ENCODE data around the gene GALK1. TPM values are rescaled to one million over a fixed set of nuclear protein-coding genes. Genes with fewer than 3 reads are reported as not detected.
A peak's percentile ranks its signal among the peaks of the same experiment; 100 is the strongest.

The GALK1 gene
- total and polyA plus RNA-seq, 2 of the 13 experiments (the other 11 are each of a cell fraction or from before 2014, with no cell fraction given): 59.9 to 93.6 TPM

DNA sequence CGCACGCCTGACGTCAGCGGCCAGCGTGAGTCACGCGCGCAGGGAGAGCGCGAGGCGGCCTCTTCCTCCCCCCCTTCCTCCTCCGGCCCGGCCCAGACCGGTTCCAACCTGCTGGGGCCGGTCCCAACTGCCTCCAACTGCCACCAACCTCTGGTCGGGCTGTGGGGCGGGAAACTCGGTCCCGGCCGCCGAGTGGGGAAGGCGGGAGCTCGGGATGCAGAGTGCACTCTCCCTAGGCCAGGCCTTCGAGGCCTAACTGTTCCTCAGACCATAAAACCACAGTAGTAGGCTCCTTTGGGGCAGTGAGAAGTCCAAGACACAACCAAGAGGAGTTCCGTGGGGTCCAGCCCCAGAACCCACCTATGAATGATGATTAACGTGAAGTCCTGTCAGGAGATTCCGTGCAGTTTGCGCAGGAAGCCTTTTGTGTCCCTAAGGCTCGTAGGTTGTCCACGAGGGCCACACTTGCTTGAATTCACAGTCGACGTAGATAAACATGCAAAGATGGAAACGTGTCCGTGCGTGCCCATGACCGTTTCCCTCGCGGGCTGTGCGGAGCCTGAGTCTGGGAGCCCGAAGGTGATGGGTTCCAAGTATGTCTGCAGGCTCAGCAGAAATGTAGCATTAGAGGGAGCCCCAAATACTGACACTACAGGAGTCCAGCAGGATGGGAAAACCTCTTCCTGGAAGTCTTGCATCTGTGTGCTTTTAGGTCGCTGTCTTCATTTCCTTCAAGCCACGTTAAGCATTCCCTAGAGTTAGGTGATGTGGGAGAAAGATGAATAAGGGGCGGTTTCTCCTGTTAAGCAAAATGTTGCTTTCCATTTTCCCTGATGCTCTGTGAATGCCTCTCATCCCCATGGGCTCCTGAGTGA is 20.3 kb upstream of the GALK1 start (continued):
- TF ChIP-seq ZNF296 (CRISPR knock-in tag; conservative IDR thresholded peaks at IDR 0.05) (peak; percentile 61; the same call in 1 of the 2 replicates), ZNF749 (CRISPR knock-in tag; IDR thresholded peaks at IDR 0.05; ENCODE audit: borderline replicate concordance) (no peak), ARNT2 (CRISPR knock-in tag; IDR thresholded peaks at IDR 0.05; ENCODE audit: low read depth) (peak; percentile 90; the same call in 1 of the 2 replicates), RXRA (CRISPR knock-in tag; IDR thresholded peaks at IDR 0.05) (peak; percentile 77), CCDC6 (CRISPR knock-in tag; IDR thresholded peaks at IDR 0.05) (0 out of 2 replicates have a peak, but pooled peaks have one; percentile 36), ZNF7 (CRISPR knock-in tag; IDR thresholded peaks at IDR 0.05) (no peak), ZNF800 (CRISPR knock-in tag; IDR thresholded peaks at IDR 0.05) (no peak), FOXM1 (CRISPR knock-in tag; IDR thresholded peaks at IDR 0.05) (no peak), FOSL2 (CRISPR knock-in tag; IDR thresholded peaks at IDR 0.05) (peak; percentile 91), ZSCAN25 (CRISPR knock-in tag; IDR thresholded peaks at IDR 0.05) (peak; percentile 94), ZNF781 (CRISPR knock-in tag; IDR thresholded peaks at IDR 0.05; ENCODE audit: borderline replicate concordance, not compliant biosample characterization) (peak; percentile 93), ZNF318 (CRISPR knock-in tag; IDR thresholded peaks at IDR 0.05) (no peak; the same call in 1 of the 2 replicates), NFYC (CRISPR knock-in tag; IDR thresholded peaks at IDR 0.05) (0 out of 2 replicates have a peak, but pooled peaks have one; percentile 15), ZNF414 (CRISPR knock-in tag; IDR thresholded peaks at IDR 0.05) (peak; percentile 44; the same call in 1 of the 2 replicates)
- TF ChIP-seq, protein P1, sequence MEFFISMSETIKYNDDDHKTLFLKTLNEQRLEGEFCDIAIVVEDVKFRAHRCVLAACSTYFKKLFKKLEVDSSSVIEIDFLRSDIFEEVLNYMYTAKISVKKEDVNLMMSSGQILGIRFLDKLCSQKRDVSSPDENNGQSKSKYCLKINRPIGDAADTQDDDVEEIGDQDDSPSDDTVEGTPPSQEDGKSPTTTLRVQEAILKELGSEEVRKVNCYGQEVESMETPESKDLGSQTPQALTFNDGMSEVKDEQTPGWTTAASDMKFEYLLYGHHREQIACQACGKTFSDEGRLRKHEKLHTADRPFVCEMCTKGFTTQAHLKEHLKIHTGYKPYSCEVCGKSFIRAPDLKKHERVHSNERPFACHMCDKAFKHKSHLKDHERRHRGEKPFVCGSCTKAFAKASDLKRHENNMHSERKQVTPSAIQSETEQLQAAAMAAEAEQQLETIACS (CRISPR knock-in tag; IDR thresholded peaks at IDR 0.05): peak; percentile 79

Measured in HepG2 (cell line).